HUES6 (cell line): ENCODE results near the gene NPHS2.

Experiments used
- H3K27ac ChIP-seq: 2 replicates; pipeline ENCODE4 v1.7.0; 2013; ENCODE audit warnings: low read depth, mild to moderate bottlenecking, low read length, inconsistent platforms
- H3K27me3 ChIP-seq: 2 replicates; pipeline ENCODE4 v1.6.1; 2013; ENCODE audit warnings: low read length; ENCODE audit not compliant: control insufficient read depth, insufficient read depth
- H3K36me3 ChIP-seq: 2 replicates; pipeline ENCODE4 v1.6.1; 2013; ENCODE audit warnings: low read length; ENCODE audit not compliant: control insufficient read depth, insufficient read depth
- H3K4me1 ChIP-seq: 2 replicates; pipeline ENCODE4 v1.6.1; 2013; ENCODE audit warnings: low read length; ENCODE audit not compliant: control insufficient read depth, insufficient read depth
- H3K4me3 ChIP-seq: 2 replicates; pipeline ENCODE4 v1.5.1; 2013; ENCODE audit warnings: low read depth, low read length
- H3K9ac ChIP-seq: one replicate; pipeline ENCODE4 v1.6.1; 2013; ENCODE audit warnings: mild to moderate bottlenecking, low read length
- H3K9me3 ChIP-seq: 2 replicates; pipeline ENCODE4 v1.6.1; 2013; ENCODE audit warnings: low read depth, low read length; ENCODE audit not compliant: control insufficient read depth, insufficient read depth

The NPHS2 gene

GRCh38 chr1:179575497-179576314, at the start of gene NPHS2:
TSS of gene NPHS2 (minus strand) at chr1:179575948. CDS start at chr1:179575864, 84 bp downstream.
- Histone ChIP-seq H3K4me3 (peak within 1 kb of the TSS; percentile 58), H3K4me1 (peaks cover 10% of the 10 kb centered on the region), H3K9ac (no peak within 1 kb of the TSS), H3K9me3 (0 out of 2 replicates have a peak, but pooled peaks cover 5% of the 10 kb centered on the region), H3K27ac (no peak within 1 kb of the TSS), H3K36me3 (no peaks in the 10 kb centered on the region), H3K27me3 (peaks cover 60% of the 10 kb centered on the region)

- no peak overlapping the region for H3K27ac ChIP-seq
These were observed 36.6 kb upstream of the NPHS2 start for GRCh38 chr1:179612361-179612760.

GRCh38 chr1:179601093-179601492, 25.3 kb upstream of the NPHS2 start:
- 0 out of 2 replicates have a peak, but pooled peaks cover 4% of the 10 kb centered on the region for H3K9me3 ChIP-seq
- no peak overlapping the region for H3K9ac ChIP-seq
- H3K36me3 ChIP-seq: no peaks in the 10 kb centered on the region
- no peaks in the 10 kb centered on the region for H3K4me1 ChIP-seq
- no peak overlapping the region for H3K4me3 ChIP-seq
- H3K27ac ChIP-seq: no peak overlapping the region
- H3K27me3 ChIP-seq: no peaks in the 10 kb centered on the region

More at GRCh38 chr1:179612361-179612760, 36.6 kb upstream of the NPHS2 start:
- Histone ChIP-seq H3K4me3 (no peak overlapping the region), H3K4me1 (no peaks in the 10 kb centered on the region), H3K36me3 (no peaks in the 10 kb centered on the region), H3K9me3 (no peaks in the 10 kb centered on the region), H3K27me3 (no peaks in the 10 kb centered on the region), H3K9ac (no peak overlapping the region)

GRCh38 chr1:179599623-179600249, 24.0 kb upstream of the NPHS2 start:
- no peak overlapping the region for H3K9ac ChIP-seq
- no peak overlapping the region for H3K27ac ChIP-seq
- no peaks in the 10 kb centered on the region for H3K36me3 ChIP-seq

GRCh38 chr1:179598631-179599030, 22.9 kb upstream of the NPHS2 start:
- no peaks in the 10 kb centered on the region for H3K9me3 ChIP-seq
- H3K9ac ChIP-seq: no peak overlapping the region
- no peaks in the 10 kb centered on the region for H3K36me3 ChIP-seq
- H3K4me1 ChIP-seq: no peaks in the 10 kb centered on the region
- H3K27me3 ChIP-seq: no peaks in the 10 kb centered on the region
- H3K27ac ChIP-seq: no peak overlapping the region
- H3K4me3 ChIP-seq: no peak overlapping the region

More at GRCh38 chr1:179599623-179600249, 24.0 kb upstream of the NPHS2 start:
- no peaks in the 10 kb centered on the region for H3K4me1 ChIP-seq
- H3K4me3 ChIP-seq: no peak overlapping the region
- no peaks in the 10 kb centered on the region for H3K9me3 ChIP-seq
- no peaks in the 10 kb centered on the region for H3K27me3 ChIP-seq

GRCh38 chr1:179591592-179592580, 16.1 kb upstream of the NPHS2 start, which contains the start of gene TDRD5:
TSS of gene TDRD5 (plus strand) at chr1:179591832. CDS start at chr1:179592616, 784 bp downstream.
- no peak within 1 kb of the TSS for H3K9ac ChIP-seq
- H3K9me3 ChIP-seq: no peaks in the 10 kb centered on the region
- H3K4me3 ChIP-seq: peak within 1 kb of the TSS; percentile 33; the same call in 1 of the 2 replicates
- no peak within 1 kb of the TSS for H3K27ac ChIP-seq
- no peaks in the 10 kb centered on the region for H3K4me1 ChIP-seq
- peaks cover 31% of the 10 kb centered on the region for H3K27me3 ChIP-seq
- no peaks in the 10 kb centered on the region for H3K36me3 ChIP-seq

GRCh38 chr1:179591253-179591591, 15.5 kb upstream of the NPHS2 start:
- no peak overlapping the region; the same call in 1 of the 2 replicates for H3K4me3 ChIP-seq
- no peaks in the 10 kb centered on the region for H3K9me3 ChIP-seq
- H3K36me3 ChIP-seq: no peaks in the 10 kb centered on the region
- H3K27me3 ChIP-seq: peaks cover 35% of the 10 kb centered on the region
- H3K4me1 ChIP-seq: no peaks in the 10 kb centered on the region
- H3K27ac ChIP-seq: no peak overlapping the region
- no peak overlapping the region for H3K9ac ChIP-seq

- Histone ChIP-seq H3K4me3 (no peak overlapping the region), H3K9me3 (no peaks in the 10 kb centered on the region), H3K4me1 (0 out of 2 replicates have a peak, but pooled peaks cover under 1% of the 10 kb centered on the region), H3K36me3 (no peaks in the 10 kb centered on the region), H3K9ac (no peak overlapping the region), H3K27ac (no peak overlapping the region), H3K27me3 (peaks cover 35% of the 10 kb centered on the region)
These were observed 14.9 kb upstream of the NPHS2 start for GRCh38 chr1:179590671-179591070.

- 0 out of 2 replicates have a peak, but pooled peaks cover 5% of the 10 kb centered on the region for H3K4me1 ChIP-seq
- no peaks in the 10 kb centered on the region for H3K9me3 ChIP-seq
- H3K4me3 ChIP-seq: no peak overlapping the region
- no peak overlapping the region for H3K9ac ChIP-seq
- peaks cover 41% of the 10 kb centered on the region for H3K27me3 ChIP-seq
- H3K27ac ChIP-seq: no peak overlapping the region
- no peaks in the 10 kb centered on the region for H3K36me3 ChIP-seq
These were observed 13.8 kb upstream of the NPHS2 start for GRCh38 chr1:179589509-179589908.

- no peak overlapping the region for H3K9ac ChIP-seq
- no peak overlapping the region for H3K27ac ChIP-seq
- peaks cover 41% of the 10 kb centered on the region for H3K27me3 ChIP-seq
- H3K4me1 ChIP-seq: peaks cover 9% of the 10 kb centered on the region; the same call in 1 of the 2 replicates
- H3K4me3 ChIP-seq: no peak overlapping the region
- no peaks in the 10 kb centered on the region for H3K9me3 ChIP-seq
- no peaks in the 10 kb centered on the region for H3K36me3 ChIP-seq
These were observed 12.8 kb upstream of the NPHS2 start for GRCh38 chr1:179588425-179589024.
